Measurements from ENCODE around the gene ETV7.

GRCh38 chr6:36339146-36339545 lies 48.3 kb downstream of the ETV7 start:
- TF ChIP-seq SUZ12 (IDR thresholded peaks at IDR 0.05): no peak
- TF ChIP-seq FOXK2 (IDR thresholded peaks at IDR 0.05): no peak
- no peak for TF ChIP-seq SP1 (IDR thresholded peaks at IDR 0.05)
- no peak for TF ChIP-seq FOXA1 (IDR thresholded peaks at IDR 0.05)
- TF ChIP-seq ELF4 (IDR thresholded peaks at IDR 0.05): no peak
- no peak for TF ChIP-seq BHLHE40 (IDR thresholded peaks at IDR 0.05; ENCODE audit: borderline replicate concordance)
- no peak for TF ChIP-seq NFRKB (IDR thresholded peaks at IDR 0.05)
- no peak for TF ChIP-seq ZNF384 (IDR thresholded peaks at IDR 0.05)
- TF ChIP-seq FOXM1 (IDR thresholded peaks at IDR 0.05; ENCODE audit: borderline replicate concordance): no peak
- no peak for TF ChIP-seq ARNT (IDR thresholded peaks at IDR 0.05)

All from HEK293T (cell line).